Caki2 (cell line): ENCODE results near the gene LTN1. TPM values are rescaled to one million over a fixed set of nuclear protein-coding genes. Genes with fewer than 3 reads are reported as not detected.
"Not testable (repeated sequence)": the region's sequence is repeated elsewhere in the genome, so short reads cannot be mapped to it uniquely, and the experiment has no call there.

Experiments used
- DNase-seq: peaks from one replicate; pipeline ENCODE4 v3.0.0-alpha.2; 2015; ENCODE audit warnings: low read depth
- in situ Hi-C: cut with HindIII; loops from 2 replicates; pipeline ENCODE4 v1.10.0; 2016; ENCODE audit warnings: low sequenced_read_pairs, low pct_unique_long_range_greater_than_20kb, mixed read lengths
- total RNA-seq: library from RNA; depleted of rRNA; stranded (reverse); fragments of >200 nt; shearing (Covaris generic); gene quantifications from 2 replicates; pipeline ENCODE4 v1.2.3, GENCODE V29; 2014; ENCODE audit warnings: low replicate concordance

The LTN1 gene
- total RNA-seq, 1 experiment from 2014 or later, result 5.4 TPM

- no peak for DNase-seq
- in situ Hi-C loops, result no loop called here
Measured at GRCh38 chr21:28991861-28992525, 684 bp downstream of the LTN1 start.

- DNase-seq, result peak; percentile 68
- in situ Hi-C loops, result not testable (repeated sequence)
Measured at GRCh38 chr21:28988146-28988545, 4.5 kb downstream of the LTN1 start.

- DNase-seq, result no peak
- in situ Hi-C loops, result no loop called here
Measured at GRCh38 chr21:28986677-28987076, 6.0 kb downstream of the LTN1 start.

- in situ Hi-C loops, result no loop called here
- DNase-seq, result no peak
Measured at GRCh38 chr21:28982637-28983036, 10.0 kb downstream of the LTN1 start.

GRCh38 chr21:28979092-28979491, 13.6 kb downstream of the LTN1 start:
- no peak for DNase-seq
- in situ Hi-C loops, result no loop called here

GRCh38 chr21:28975397-28975796, 17.3 kb downstream of the LTN1 start:
- DNase-seq, result no peak
- in situ Hi-C loops, result no loop called here

- no peak for DNase-seq
- in situ Hi-C loops, result no loop called here
Measured at GRCh38 chr21:28974531-28975227, 18.0 kb downstream of the LTN1 start.

GRCh38 chr21:28972398-28972797, 20.3 kb downstream of the LTN1 start:
- in situ Hi-C loops, result no loop called here
- DNase-seq, result no peak

- DNase-seq, result no peak
- in situ Hi-C loops, result no loop called here
Measured at GRCh38 chr21:28971171-28971570, 21.5 kb downstream of the LTN1 start.

GRCh38 chr21:28963831-28964230, 28.8 kb downstream of the LTN1 start:
- DNase-seq, result no peak
- in situ Hi-C loops, result no loop called here

- in situ Hi-C loops, result no loop called here
- DNase-seq, result no peak
Measured at GRCh38 chr21:28962465-28962864, 30.2 kb downstream of the LTN1 start.

GRCh38 chr21:28961927-28962326, 30.8 kb downstream of the LTN1 start:
- in situ Hi-C loops, result no loop called here

GRCh38 chr21:28960245-28960644, 32.4 kb downstream of the LTN1 start:
- no peak for DNase-seq
- in situ Hi-C loops, result no loop called here

More at GRCh38 chr21:28961927-28962326, 30.8 kb downstream of the LTN1 start:
- no peak for DNase-seq

GRCh38 chr21:28959367-28960099, 33.1 kb downstream of the LTN1 start:
- in situ Hi-C loops, result no loop called here
- DNase-seq, result peak; percentile 60

- in situ Hi-C loops, result no loop called here
- no peak for DNase-seq
Measured at GRCh38 chr21:28953247-28953646, 39.4 kb downstream of the LTN1 start.

GRCh38 chr21:28952686-28953085, 40.0 kb downstream of the LTN1 start:
- in situ Hi-C loops, result no loop called here
- no peak for DNase-seq

GRCh38 chr21:28949318-28949717, 43.4 kb downstream of the LTN1 start:
- no peak for DNase-seq
- in situ Hi-C loops, result no loop called here

GRCh38 chr21:28944296-28944695, 48.4 kb downstream of the LTN1 start:
- DNase-seq, result no peak
- in situ Hi-C loops, result no loop called here

GRCh38 chr21:28943631-28944030, 49.0 kb downstream of the LTN1 start:
- no peak for DNase-seq
- in situ Hi-C loops, result no loop called here
